ENCODE measurements around the gene CAPN14.

Gene CAPN14

GRCh38 chr2:31138037-31138962, 79.0 kb downstream of the CAPN14 start, which contains the start of gene GALNT14:
GALNT14 (minus strand) TSS chr2:31138440; CDS start chr2:31138086, 354 bp downstream.
- DNase-seq, result peak; percentile 66

- no peak for DNase-seq
Measured at GRCh38 chr2:31137211-31138036, 79.9 kb downstream of the CAPN14 start.

GRCh38 chr2:31136732-31137131, 80.6 kb downstream of the CAPN14 start:
- DNase-seq, result no peak

GRCh38 chr2:31136000-31136399, 81.3 kb downstream of the CAPN14 start:
- DNase-seq, result no peak

- no peak for DNase-seq
Measured at GRCh38 chr2:31134480-31134879, 82.8 kb downstream of the CAPN14 start.

- no peak for DNase-seq
Measured at GRCh38 chr2:31132786-31133185, 84.5 kb downstream of the CAPN14 start.

GRCh38 chr2:31131871-31132270, 85.4 kb downstream of the CAPN14 start:
- no peak for DNase-seq

- DNase-seq, result no peak
Measured at GRCh38 chr2:31129375-31130171, 87.7 kb downstream of the CAPN14 start.

- no peak for DNase-seq
Measured at GRCh38 chr2:31127931-31128330, 89.4 kb downstream of the CAPN14 start.

- DNase-seq, result no peak
Measured at GRCh38 chr2:31125918-31126695, 91.2 kb downstream of the CAPN14 start.

GRCh38 chr2:31124904-31125303, 92.4 kb downstream of the CAPN14 start:
- DNase-seq, result no peak
